Measurements from ENCODE around the gene FILIP1L.

GRCh38 chr3:100072326-100073048, 41.8 kb downstream of the FILIP1L start:
- no peak for TF ChIP-seq CTCF (IDR thresholded peaks at IDR 0.05)
- TF ChIP-seq EZH2 (IDR thresholded peaks at IDR 0.05), result no peak
- TF ChIP-seq EZH2phosphoT487 (IDR thresholded peaks at IDR 0.05), result no peak
